Measurements from ENCODE around the gene FRMD4A.

GRCh38 chr10:13703997-13704536, 626.7 kb downstream of the FRMD4A start:
- TF ChIP-seq CTCF (IDR thresholded peaks at IDR 0.05; ENCODE audit: borderline replicate concordance, extremely low read depth, low read length, poor library complexity, severe bottlenecking): no peak
- no peak for TF ChIP-seq EZH2 (IDR thresholded peaks at IDR 0.05; ENCODE audit: borderline replicate concordance, low read depth, low read length, severe bottlenecking)
